ENCODE results near the gene ACKR2. TPM values are rescaled to one million over a fixed set of nuclear protein-coding genes. Genes with fewer than 3 reads are reported as not detected.

ACKR2 gene
- total RNA-seq, 4 donors from 2014 or later: 5.6 to 15.3 (median 10.7) TPM

- intact Hi-C loops (cut with DNase I): no loop called here
- no peak for DNase-seq
- 93 to 96% methylated on average over 12 to 17 of the region's 28 CpGs for WGBS, 2 donors
- peaks cover 10 to 14% of the 10 kb centered on the region in 2 donors for H3K4me1 ChIP-seq
- H3K9me3 ChIP-seq: no peaks in the 10 kb centered on the region
- H3K36me3 ChIP-seq: no peaks in the 10 kb centered on the region
- no peak overlapping the region for H3K4me3 ChIP-seq (replicated peaks in 1 of 3)
- H3K27ac ChIP-seq: no peak overlapping the region
- H3K27me3 ChIP-seq: no peaks in the 10 kb centered on the region
- TF ChIP-seq POLR2A (IDR thresholded peaks at IDR 0.05): no peak
- no peak for TF ChIP-seq CTCF (IDR thresholded peaks at IDR 0.05)
These were observed 39.6 kb upstream of the ACKR2 start for GRCh38 chr3:42769477-42770131.

GRCh38 chr3:42771271-42771670 lies 38.0 kb upstream of the ACKR2 start:
- H3K4me1 ChIP-seq: peaks cover 10 to 12% of the 10 kb centered on the region in 2 donors
- intact Hi-C loops (cut with DNase I): no loop called here
- no peaks in the 10 kb centered on the region for H3K9me3 ChIP-seq
- 69 to 87% methylated on average over 1 of the region's 1 CpG for WGBS, 2 donors
- H3K27me3 ChIP-seq: no peaks in the 10 kb centered on the region
- H3K4me3 ChIP-seq (replicated peaks in 1 of 3): no peak overlapping the region
- H3K36me3 ChIP-seq: no peaks in the 10 kb centered on the region
- no peak for TF ChIP-seq POLR2A (IDR thresholded peaks at IDR 0.05)
- TF ChIP-seq CTCF (IDR thresholded peaks at IDR 0.05): no peak
- no peak for DNase-seq
- no peak overlapping the region for H3K27ac ChIP-seq

DNA sequence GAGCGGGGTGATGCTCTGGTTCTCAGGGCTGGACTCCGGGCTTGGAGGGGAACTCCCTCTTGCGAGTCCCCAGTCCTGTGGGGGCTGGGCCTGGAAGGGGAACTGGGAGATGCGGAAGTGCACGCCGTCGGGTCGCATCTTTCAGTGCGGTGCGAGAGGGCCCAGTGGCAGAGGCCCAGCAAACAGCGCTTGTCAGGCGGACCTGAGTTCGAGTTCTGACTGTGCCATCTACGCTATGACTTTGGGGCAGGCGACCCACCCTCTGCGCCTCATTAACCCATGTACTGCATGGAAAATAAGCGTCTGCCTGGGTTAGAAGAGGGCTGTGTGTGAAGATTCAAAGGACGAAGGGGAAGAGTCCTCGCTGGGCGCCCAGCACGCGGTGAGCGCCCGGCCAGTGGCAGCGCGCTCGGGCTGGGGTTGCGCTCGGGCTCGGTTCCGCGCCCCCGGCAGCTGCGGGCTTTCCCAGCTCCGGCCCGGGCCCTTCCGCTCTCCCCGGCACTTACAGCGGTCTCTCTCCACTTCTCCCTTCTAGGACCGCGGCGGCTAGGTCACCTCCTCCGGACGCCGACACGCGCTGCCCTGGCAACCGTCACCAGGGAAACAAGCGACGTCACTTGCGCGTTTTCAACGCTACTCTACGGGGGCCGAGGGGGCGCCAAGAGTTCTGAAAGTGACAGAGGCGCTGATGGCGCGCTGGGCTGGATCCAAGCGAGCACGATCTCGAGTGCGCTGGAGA lies 36.4 kb upstream of the ACKR2 start, which contains the start of gene CCDC13:
CCDC13 (minus strand) TSS at position 584 of the 739 bp plus-strand sequence. CDS start 14,908 bp downstream, outside the sequence.
- Histone ChIP-seq H3K4me3 (replicated peaks in 1 of 3) (peak within 1 kb of the TSS; percentile 5 to 34 (median 28)), H3K27me3 (no peaks in the 10 kb centered on the region), H3K36me3 (no peaks in the 10 kb centered on the region), H3K9me3 (no peaks in the 10 kb centered on the region), H3K4me1 (peaks cover 10 to 13% of the 10 kb centered on the region in 2 donors), H3K27ac (peak within 1 kb of the TSS; percentile 21 to 69 (median 43))
- 2 to 4% methylated on average over 22 to 46 of the region's 63 CpGs for WGBS, 2 donors
- peak in 1 of 2 donors; percentile 91 for TF ChIP-seq POLR2A (IDR thresholded peaks at IDR 0.05)
- peak in 1 of 6 experiments; percentile 12 for TF ChIP-seq CTCF (IDR thresholded peaks at IDR 0.05)
- peak; percentile 96 to 97 for DNase-seq
- intact Hi-C loops (cut with DNase I): no loop called here

DNA sequence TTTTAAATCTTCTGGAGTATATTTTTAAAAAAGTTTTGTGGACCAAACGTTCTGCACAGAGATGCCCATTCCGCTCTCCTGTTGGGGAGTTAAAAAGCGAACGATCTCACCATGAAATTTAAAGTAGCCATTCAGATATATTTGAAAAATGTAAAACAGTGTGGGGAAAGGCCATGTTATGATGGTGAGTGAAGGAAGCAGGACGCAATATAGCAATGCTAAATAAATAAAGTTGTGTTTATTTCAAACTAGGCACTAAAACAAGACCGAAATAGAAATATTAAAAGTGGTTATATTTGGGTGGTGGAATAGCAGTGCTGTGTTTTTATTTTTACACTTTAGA lies 35.9 kb upstream of the ACKR2 start:
- no peaks in the 10 kb centered on the region for H3K9me3 ChIP-seq
- H3K27ac ChIP-seq: peak overlapping the region; percentile 8 to 69 (median 43)
- TF ChIP-seq POLR2A (IDR thresholded peaks at IDR 0.05): no peak
- no peak for TF ChIP-seq CTCF (IDR thresholded peaks at IDR 0.05)
- 9 to 10% methylated on average over 6 of the region's 6 CpGs for WGBS, 2 donors
- no peaks in the 10 kb centered on the region for H3K27me3 ChIP-seq
- intact Hi-C loops (cut with DNase I): no loop called here
- peak overlapping the region in 2 of 3 donors; percentile 28 to 34 for H3K4me3 ChIP-seq (replicated peaks in 1 of 3)
- H3K36me3 ChIP-seq: no peaks in the 10 kb centered on the region
- H3K4me1 ChIP-seq: peaks cover 12 to 18% of the 10 kb centered on the region in 2 donors
- no peak for DNase-seq

GRCh38 chr3:42778644-42779043 lies 30.6 kb upstream of the ACKR2 start:
- TF ChIP-seq CTCF (IDR thresholded peaks at IDR 0.05) (no peak), POLR2A (IDR thresholded peaks at IDR 0.05) (no peak)
- no peak overlapping the region for H3K4me3 ChIP-seq (replicated peaks in 1 of 3)
- peaks cover 22 to 33% of the 10 kb centered on the region in 2 donors for H3K4me1 ChIP-seq
- H3K36me3 ChIP-seq: no peaks in the 10 kb centered on the region
- 65 to 76% methylated on average over 2 of the region's 2 CpGs for WGBS, 2 donors
- no peaks in the 10 kb centered on the region for H3K9me3 ChIP-seq
- no peak for DNase-seq
- peak overlapping the region; percentile 61 to 88 (median 66) for H3K27ac ChIP-seq
- H3K27me3 ChIP-seq: no peaks in the 10 kb centered on the region
- intact Hi-C loops (cut with DNase I): no loop called here

All from thyroid gland (tissue), 4 donors.